Pancreas (tissue), 10 donors: ENCODE results near the gene KIFC3. TPM values are rescaled to one million over a fixed set of nuclear protein-coding genes. Genes with fewer than 3 reads are reported as not detected.

ENCODE experiments used
- ATAC-seq, 4 donors: fragments of 200-7000 bp; cut with Tn5 transposase; one replicate each; pipeline versions ENCODE4 v1.8.0 to v1.9.1; 2020; ENCODE audit warnings: mild to moderate bottlenecking in 4 of 4, moderate library complexity in 4 of 4
- DNase-seq, 6 donors: peaks; one replicate each; pipeline ENCODE4 v3.0.0-alpha.2; 2020
- FAIRE-seq: peaks from 2 replicates; lab custom pipeline; 2012; peaks lifted over from hg19 to GRCh38; lab: Jason Lieb, UNC
- H3K27ac ChIP-seq, 4 donors: fragments of 200-600 bp; sonication (generic); 1 replicate in 3 of 4; 2 replicates in 1 of 4; pipeline versions ENCODE4 v1.5.0 to v1.8.0; 2020
- H3K27me3 ChIP-seq, 4 donors: fragments of 200-600 bp; one replicate each; pipeline ENCODE4 v1.8.0; 2021
- H3K36me3 ChIP-seq, 3 donors: fragments of 200-600 bp; sonication (generic) in 1 of 3; one replicate each; pipeline versions ENCODE4 v1.5.0 to v1.8.0; 2020 to 2021
- H3K4me1 ChIP-seq, 3 donors: fragments of 200-600 bp; one replicate each; pipeline ENCODE4 v1.8.0; 2021
- H3K4me3 ChIP-seq, 4 donors: fragments of 200-600 bp; sonication (generic) in 2 of 4; one replicate each; pipeline versions ENCODE4 v1.5.0 to v1.8.0; 2020 to 2021
- H3K9me3 ChIP-seq, 4 donors: fragments of 200-600 bp; one replicate each; pipeline ENCODE4 v1.8.0; 2021
- CTCF ChIP-seq, 4 donors: fragments of 200-600 bp; sonication (generic) in 3 of 4; IDR thresholded peaks; one replicate each; pipeline versions ENCODE4 v1.5.0 to v1.8.0; 2021; ENCODE audit warnings: antibody characterized with exemption in 4 of 4
- WGBS, 2 donors: extraction: QIAGEN DNeasy Blood & Tissue Kit; methylation state at CpG; one replicate each; pipeline ENCODE4 v1.1.7; 2013; 5-methylcytosine and 5-hydroxymethylcytosine counted together
- intact Hi-C, 3 donors: fragments of 100-400 bp; cut with DNase I; formaldehyde crosslinking; loops; one replicate each; pipeline versions ENCODE4 v1.11.1 to v1.14.2; 2022
- polyA plus RNA-seq, 2 donors: library from polyadenylated mRNA; stranded (reverse); fragments of 200-250 nt; gene quantifications; one replicate each; pipeline ENCODE4 v1.2.3, GENCODE V29; 2013
- total RNA-seq, 6 donors: library from RNA; stranded (reverse); fragmentation: NEBNext Ultra II Directional in 4 of 6; extraction: Animal tissue kit (Norgen Biotek cat#: 25700) in 4 of 6; gene quantifications; one replicate each; pipeline versions ENCODE4 v1.2.1 to v1.2.4, GENCODE V29; 2021 to 2023
- donor health status: healthy with polysubstance abuse.
- donor health status: DM: no; HTN: no; CAD: no; lungs with moderate emphysema.
- donor health status: DM: no; HTN: no; CAD: no.
- donor health status: control.
- donor health status: control.
- donor health status: Bipolar disorder and iron deficiency.
- donor health status: DM: yes; HTN: yes; CAD: no.
- donor health status: DM: no; HTN: no; CAD: no.
- donor health status: DM: no; HTN: no; CAD: no.
- donor health status: DM: yes; HTN: yes; CAD: no.

The KIFC3 gene
- total and polyA plus RNA-seq, 8 donors: 33.8 to 284 (median 61.1) TPM

- no peak for ATAC-seq
- H3K4me1 ChIP-seq: peaks cover 18 to 55% (median 30%) of the 10 kb centered on the region in 3 donors
- peak overlapping the region in 1 of 4 donors; percentile 6 for H3K4me3 ChIP-seq
- H3K9me3 ChIP-seq: no peaks in the 10 kb centered on the region
- H3K36me3 ChIP-seq: no peaks in the 10 kb centered on the region
- 48 to 69% methylated on average over 2 of the region's 2 CpGs for WGBS, 2 donors
- no peak for TF ChIP-seq CTCF (IDR thresholded peaks at IDR 0.05)
- no peaks in the 10 kb centered on the region for H3K27me3 ChIP-seq
- FAIRE-seq: no peak
- DNase-seq: no peak
- intact Hi-C loops: no loop called here
- H3K27ac ChIP-seq: peak overlapping the region in 3 of 4 donors; percentile 18 to 91 (median 71)
Observed at GRCh38 chr16:57808589-57809228, 6.4 kb upstream of the KIFC3 start.

GRCh38 chr16:57807968-57808528 lies 5.8 kb upstream of the KIFC3 start:
- no peaks in the 10 kb centered on the region for H3K36me3 ChIP-seq
- H3K27ac ChIP-seq: peak overlapping the region; percentile 22 to 91 (median 58)
- intact Hi-C loops: no loop called here
- no peaks in the 10 kb centered on the region for H3K9me3 ChIP-seq
- peak overlapping the region in 1 of 4 donors; percentile 6 for H3K4me3 ChIP-seq
- ATAC-seq (peak; percentile 81 to 88 (median 86)), FAIRE-seq (no peak), DNase-seq (peak; percentile 80 to 91 (median 88))
- no peaks in the 10 kb centered on the region for H3K27me3 ChIP-seq
- peaks cover 18 to 59% (median 32%) of the 10 kb centered on the region in 3 donors for H3K4me1 ChIP-seq
- WGBS, 2 donors: 1 to 2% methylated on average over 16 of the region's 16 CpGs
- no peak for TF ChIP-seq CTCF (IDR thresholded peaks at IDR 0.05)

- 74 to 75% methylated on average over 7 of the region's 7 CpGs for WGBS, 2 donors
- FAIRE-seq: no peak
Observed at GRCh38 chr16:57807252-57807967, 5.1 kb upstream of the KIFC3 start.

GRCh38 chr16:57805176-57805575 lies 2.9 kb upstream of the KIFC3 start:
- DNase-seq (peak in 2 of 6 donors; percentile 21 to 31), ATAC-seq (no peak), FAIRE-seq (no peak)
- H3K36me3 ChIP-seq: no peaks in the 10 kb centered on the region
- H3K27me3 ChIP-seq: no peaks in the 10 kb centered on the region
- intact Hi-C loops: no loop called here
- TF ChIP-seq CTCF (IDR thresholded peaks at IDR 0.05): no peak
- WGBS, 2 donors: 47 to 50% methylated on average over 6 of the region's 6 CpGs
- H3K4me1 ChIP-seq: peaks cover 28 to 64% (median 43%) of the 10 kb centered on the region in 3 donors
- peak overlapping the region in 1 of 4 donors; percentile 41 for H3K27ac ChIP-seq
- no peaks in the 10 kb centered on the region for H3K9me3 ChIP-seq
- no peak overlapping the region for H3K4me3 ChIP-seq

More at GRCh38 chr16:57807252-57807967, 5.1 kb upstream of the KIFC3 start:
- H3K4me1 ChIP-seq: peaks cover 18 to 62% (median 38%) of the 10 kb centered on the region in 3 donors
- ATAC-seq: peak in 1 of 4 donors; percentile 1
- DNase-seq: peak in 2 of 6 donors; percentile 41 to 59
- H3K9me3 ChIP-seq: no peaks in the 10 kb centered on the region
- peak overlapping the region; percentile 22 to 84 (median 58) for H3K27ac ChIP-seq
- no peak overlapping the region for H3K4me3 ChIP-seq
- no peak for TF ChIP-seq CTCF (IDR thresholded peaks at IDR 0.05)
- no peaks in the 10 kb centered on the region for H3K36me3 ChIP-seq
- H3K27me3 ChIP-seq: no peaks in the 10 kb centered on the region
- intact Hi-C loops: no loop called here
